GM23338 (cell line): Measurements from ENCODE around the gene CSDE1.
"Not testable (repeated sequence)": the region's sequence is repeated elsewhere in the genome, so short reads cannot be mapped to it uniquely, and the experiment has no call there.

Source experiments
- CREB1 ChIP-seq: fragments of 250-450 bp; sonication (Bioruptor Pico); IDR thresholded peaks from 2 replicates; pipeline ENCODE4 v1.5.0; 2020; ENCODE audit warnings: low read depth, mild to moderate bottlenecking, moderate library complexity
- CTCF ChIP-seq, 2 experiments: fragments of 200-600 bp in 1 of 2; sonication (generic) in 1 of 2; conservative IDR thresholded peaks; 2 replicates each; pipeline versions ENCODE4 v1.5.1 to v1.6.1; 2016 to 2017; ENCODE audit warnings: antibody characterized with exemption in 2 of 2, low read depth in 2 of 2, mild to moderate bottlenecking in 2 of 2, moderate library complexity in 1 of 2
- ETS1 ChIP-seq: IDR thresholded peaks from 2 replicates; pipeline ENCODE4 v1.6.1; 2016; ENCODE audit warnings: antibody characterized with exemption
- EZH2 ChIP-seq: fragments of 200-600 bp; sonication (generic); IDR thresholded peaks from one replicate; pipeline ENCODE4 v1.8.0; 2017; ENCODE audit warnings: antibody characterized with exemption, mild to moderate bottlenecking, low read depth; ENCODE audit not compliant: unreplicated experiment
- POLR2AphosphoS5 ChIP-seq: IDR thresholded peaks from 2 replicates; pipeline ENCODE4 v1.6.1; 2016; ENCODE audit warnings: antibody characterized with exemption, low read depth
- REST ChIP-seq: IDR thresholded peaks from one replicate; pipeline ENCODE4 v1.6.1; 2018; ENCODE audit warnings: antibody characterized with exemption; ENCODE audit not compliant: unreplicated experiment

GRCh38 chr1:114753702-114754101, 4.1 kb downstream of the CSDE1 start:
- TF ChIP-seq EZH2; ETS1; POLR2AphosphoS5; CTCF (conservative IDR thresholded peaks at IDR 0.05; ENCODE audit: low read depth in 2 of 2); REST; CREB1 (CRISPR knock-in tag): not testable (repeated sequence)
